Neural progenitor cell (in vitro differentiated cells): ENCODE measurements around the gene BANF1. TPM values are rescaled to one million over a fixed set of nuclear protein-coding genes. Genes with fewer than 3 reads are reported as not detected.

Experiments used
- DNase-seq: peaks from one replicate; pipeline ENCODE4 v3.0.0-alpha.2; 2016; ENCODE audit warnings: low spot score
- H2AFZ ChIP-seq: fragments of 200-600 bp; sonication (generic); replicated peaks from 2 replicates; pipeline ENCODE4 v1.6.1; 2016; ENCODE audit warnings: antibody characterized with exemption
- H3F3A ChIP-seq: fragments of 200-600 bp; sonication (generic); 2 replicates; pipeline ENCODE4 v1.6.1; 2016; ENCODE audit warnings: antibody characterized with exemption, low read depth
- H3K27ac ChIP-seq: fragments of 200-600 bp; sonication (generic); 2 replicates; pipeline ENCODE4 v1.5.1; 2016; ENCODE audit warnings: mild to moderate bottlenecking
- H3K27me3 ChIP-seq: fragments of 200-600 bp; sonication (generic); 2 replicates; pipeline ENCODE4 v1.6.1; 2016; ENCODE audit warnings: mild to moderate bottlenecking, moderate library complexity
- H3K36me3 ChIP-seq: fragments of 200-600 bp; sonication (generic); 2 replicates; pipeline ENCODE4 v1.5.1; 2016
- H3K4me1 ChIP-seq: fragments of 200-600 bp; sonication (generic); 2 replicates; pipeline ENCODE4 v1.6.1; 2016; ENCODE audit warnings: mixed run types
- H3K4me2 ChIP-seq: fragments of 200-600 bp; sonication (generic); 2 replicates; pipeline ENCODE4 v1.6.1; 2016
- H3K4me3 ChIP-seq: fragments of 200-600 bp; sonication (generic); 2 replicates; pipeline ENCODE4 v1.5.1; 2016
- H3K79me2 ChIP-seq: fragments of 200-600 bp; sonication (generic); 2 replicates; pipeline ENCODE4 v1.6.1; 2016; ENCODE audit warnings: low read depth
- H3K9ac ChIP-seq: fragments of 200-600 bp; sonication (generic); 2 replicates; pipeline ENCODE4 v1.6.1; 2016
- H3K9me3 ChIP-seq: fragments of 200-600 bp; sonication (generic); 2 replicates; pipeline ENCODE4 v1.5.1; 2016; ENCODE audit warnings: low read depth
- H4K20me1 ChIP-seq: fragments of 200-600 bp; sonication (generic); 2 replicates; pipeline ENCODE4 v1.6.1; 2016; ENCODE audit warnings: low read depth
- H3K27ac Mint-ChIP-seq: 3 replicates; pipeline ENCODE4 v1.8.0; 2021; ENCODE audit warnings: mixed read lengths
- H3K27me3 Mint-ChIP-seq: 2 replicates; pipeline ENCODE4 v1.8.0; 2022; ENCODE audit warnings: low read depth, mild to moderate bottlenecking, inconsistent platforms, moderate library complexity, mixed read lengths; ENCODE audit not compliant: insufficient read depth
- H3K36me3 Mint-ChIP-seq: 3 replicates; pipeline ENCODE4 v1.8.0; 2021; ENCODE audit warnings: mixed read lengths
- H3K4me1 Mint-ChIP-seq: 3 replicates; pipeline ENCODE4 v1.8.0; 2021; ENCODE audit warnings: mixed read lengths
- H3K4me3 Mint-ChIP-seq: 3 replicates; pipeline ENCODE4 v1.8.0; 2021; ENCODE audit warnings: mild to moderate bottlenecking, moderate library complexity, mixed read lengths
- H3K9me3 Mint-ChIP-seq: 3 replicates; pipeline ENCODE4 v1.8.0; 2020; ENCODE audit warnings: mixed read lengths
- CTCF ChIP-seq: fragments of 200-600 bp; sonication (generic); IDR thresholded peaks from 2 replicates; pipeline ENCODE4 v1.5.1; 2017; ENCODE audit warnings: antibody characterized with exemption, mild to moderate bottlenecking
- EZH2 ChIP-seq: fragments of 200-600 bp; sonication (generic); IDR thresholded peaks from 2 replicates; pipeline ENCODE4 v1.6.1; 2017; ENCODE audit warnings: antibody characterized with exemption, mild to moderate bottlenecking, moderate library complexity
- EZH2phosphoT487 ChIP-seq: fragments of 200-600 bp; sonication (generic); IDR thresholded peaks from 2 replicates; pipeline ENCODE4 v1.6.1; 2017; ENCODE audit warnings: antibody characterized with exemption
- total RNA-seq: library from RNA; depleted of rRNA; stranded (reverse); fragments of >200 nt; gene quantifications from 2 replicates; pipeline ENCODE4 v1.2.3, GENCODE V29; 2015; ENCODE audit warnings: low replicate concordance

The BANF1 gene
- total RNA-seq, 1 donor from 2014 or later, result 39.8 TPM

GRCh38 chr11:66026017-66026529 is 23.8 kb downstream of the BANF1 start, which contains the start of gene CATSPER1:
TSS of gene CATSPER1 (minus strand) at chr11:66026479. CDS start at chr11:66026379, 100 bp downstream.
- H3K27me3 ChIP-seq, result peaks cover 29% of the 10 kb centered on the region
- H3K4me2 ChIP-seq, result no peak within 1 kb of the TSS
- no peak for DNase-seq
- no peaks in the 10 kb centered on the region for H3K4me1 ChIP-seq
- Mint-ChIP-seq H3K27ac (no peak within 1 kb of the TSS), H3K27me3 (peaks cover 12% of the 10 kb centered on the region), H3K9me3 (no peaks in the 10 kb centered on the region), H3K4me3 (peak within 1 kb of the TSS; percentile 24), H3K4me1 (peaks cover 4% of the 10 kb centered on the region), H3K36me3 (no peaks in the 10 kb centered on the region)
- H4K20me1 ChIP-seq, result no peaks in the 10 kb centered on the region
- H3K9ac ChIP-seq, result no peak within 1 kb of the TSS
- no peaks in the 10 kb centered on the region for H3K79me2 ChIP-seq
- H3K4me3 ChIP-seq, result no peak within 1 kb of the TSS
- H3K27ac ChIP-seq, result no peak within 1 kb of the TSS
- no peak within 1 kb of the TSS for H2AFZ ChIP-seq
- H3F3A ChIP-seq, result no peaks in the 10 kb centered on the region
- TF ChIP-seq EZH2, result no peak
- no peak for TF ChIP-seq EZH2phosphoT487
- no peak for TF ChIP-seq CTCF
- H3K9me3 ChIP-seq, result no peaks in the 10 kb centered on the region
- H3K36me3 ChIP-seq, result no peaks in the 10 kb centered on the region

GRCh38 chr11:66032957-66033735 is 30.8 kb downstream of the BANF1 start:
- no peaks in the 10 kb centered on the region for H3K36me3 Mint-ChIP-seq
- no peak for DNase-seq
- Histone ChIP-seq H3K27me3 (no peaks in the 10 kb centered on the region), H3K36me3 (no peaks in the 10 kb centered on the region), H2AFZ (no peak overlapping the region), H3K27ac (no peak overlapping the region), H4K20me1 (no peaks in the 10 kb centered on the region), H3K9ac (no peak overlapping the region), H3K4me2 (no peak overlapping the region), H3F3A (no peaks in the 10 kb centered on the region), H3K79me2 (no peaks in the 10 kb centered on the region), H3K9me3 (no peaks in the 10 kb centered on the region), H3K4me1 (no peaks in the 10 kb centered on the region), H3K4me3 (no peak overlapping the region)
- peaks cover 12% of the 10 kb centered on the region for H3K9me3 Mint-ChIP-seq
- H3K27me3 Mint-ChIP-seq, result peaks cover 10% of the 10 kb centered on the region
- no peak overlapping the region for H3K27ac Mint-ChIP-seq
- no peak overlapping the region for H3K4me3 Mint-ChIP-seq
- H3K4me1 Mint-ChIP-seq, result no peaks in the 10 kb centered on the region
- TF ChIP-seq EZH2phosphoT487, result no peak
- no peak for TF ChIP-seq EZH2
- no peak for TF ChIP-seq CTCF

GRCh38 chr11:66035653-66036333 is 33.5 kb downstream of the BANF1 start:
- H3K4me1 Mint-ChIP-seq, result no peaks in the 10 kb centered on the region
- H4K20me1 ChIP-seq, result no peaks in the 10 kb centered on the region
- no peak overlapping the region for H3K4me2 ChIP-seq
- no peak overlapping the region for H3K27ac Mint-ChIP-seq
- H2AFZ ChIP-seq, result no peak overlapping the region
- H3K79me2 ChIP-seq, result no peaks in the 10 kb centered on the region
- H3K27ac ChIP-seq, result no peak overlapping the region
- H3K4me3 ChIP-seq, result no peak overlapping the region
- no peaks in the 10 kb centered on the region for H3K4me1 ChIP-seq
- no peak overlapping the region for H3K4me3 Mint-ChIP-seq
- H3K9me3 Mint-ChIP-seq, result peaks cover 12% of the 10 kb centered on the region
- no peaks in the 10 kb centered on the region for H3K9me3 ChIP-seq
- TF ChIP-seq EZH2, result no peak
- no peak for TF ChIP-seq EZH2phosphoT487
- no peak for TF ChIP-seq CTCF
- H3K36me3 Mint-ChIP-seq, result no peaks in the 10 kb centered on the region
- no peaks in the 10 kb centered on the region for H3F3A ChIP-seq
- no peak for DNase-seq
- H3K27me3 Mint-ChIP-seq, result peaks cover 7% of the 10 kb centered on the region
- H3K27me3 ChIP-seq, result no peaks in the 10 kb centered on the region
- H3K36me3 ChIP-seq, result no peaks in the 10 kb centered on the region
- no peak overlapping the region for H3K9ac ChIP-seq
